A673 (cell line): ENCODE measurements around the gene MRPL51. TPM values are rescaled to one million over a fixed set of nuclear protein-coding genes. Genes with fewer than 3 reads are reported as not detected.

Source experiments
- BruUV-seq: library from RNA; stranded (reverse); fragments of 400-500 nt; replicated peaks from 2 replicates; lab custom pipeline; 2021; lab: Mats Ljungman, UMichigan
- CTCF ChIA-PET: fragments of 300-600 bp; sonication (Branson Sonifier 250); formaldehyde crosslinking; loops from one replicate; lab custom pipeline; 2022; ENCODE audit warnings: antibody characterized with exemption; lab: Charles Lee
- POLR2A ChIA-PET: fragments of 300-600 bp; sonication (Branson Sonifier 250); formaldehyde crosslinking; loops from one replicate; lab custom pipeline; 2022; ENCODE audit warnings: antibody characterized with exemption; ENCODE audit not compliant: low non-redundant PET; lab: Charles Lee
- DNase-seq: peaks from one replicate; pipeline ENCODE4 v3.0.0-alpha.2; 2015; ENCODE audit warnings: low spot score
- H3K27ac ChIP-seq: fragments of 200-600 bp; sonication (generic); 2 replicates; pipeline ENCODE4 v1.5.1; 2016; ENCODE audit warnings: mixed run types, low read depth, mild to moderate bottlenecking, mixed read lengths, antibody characterized with exemption, low read length; ENCODE audit not compliant: poor library complexity, severe bottlenecking
- H3K27me3 ChIP-seq: fragments of 200-600 bp; sonication (generic); replicated peaks from 2 replicates; pipeline ENCODE4 v1.6.1; 2017; ENCODE audit warnings: mixed run types, low read depth, mild to moderate bottlenecking, mixed read lengths, antibody characterized with exemption, low read length; ENCODE audit not compliant: insufficient read depth, poor library complexity
- H3K36me3 ChIP-seq: fragments of 200-600 bp; sonication (generic); 2 replicates; pipeline ENCODE4 v1.6.1; 2016; ENCODE audit warnings: mixed run types, mild to moderate bottlenecking, mixed read lengths, antibody characterized with exemption, low read length; ENCODE audit not compliant: insufficient read depth, poor library complexity, severe bottlenecking
- H3K4me1 ChIP-seq: fragments of 200-600 bp; sonication (generic); 2 replicates; pipeline ENCODE4 v1.6.1; 2017; ENCODE audit warnings: mixed run types, mild to moderate bottlenecking, mixed read lengths, antibody characterized with exemption, low read length; ENCODE audit not compliant: insufficient read depth, poor library complexity, severe bottlenecking
- H3K4me3 ChIP-seq: fragments of 200-600 bp; sonication (generic); 2 replicates; pipeline ENCODE4 v1.5.1; 2016; ENCODE audit warnings: low read depth, mixed run types, mild to moderate bottlenecking, mixed read lengths, low read length; ENCODE audit not compliant: poor library complexity, severe bottlenecking
- H3K9me3 ChIP-seq: fragments of 200-600 bp; sonication (generic); 2 replicates; pipeline ENCODE4 v1.6.1; 2016; ENCODE audit warnings: mixed run types, low read depth, mild to moderate bottlenecking, mixed read lengths, antibody characterized with exemption, low read length; ENCODE audit not compliant: poor library complexity, severe bottlenecking
- EZH2 ChIP-seq: fragments of 200-600 bp; sonication (generic); IDR thresholded peaks from 2 replicates; pipeline ENCODE4 v1.6.1; 2017; ENCODE audit warnings: borderline replicate concordance, low read depth, mild to moderate bottlenecking, mixed read lengths, antibody characterized with exemption, low read length; ENCODE audit not compliant: poor library complexity, severe bottlenecking
- intact Hi-C: fragments of 100-400 bp; cut with micrococcal nuclease; formaldehyde crosslinking; loops from one replicate; pipeline ENCODE4 v1.10.0; 2022; ENCODE audit not compliant: unreplicated experiment
- total RNA-seq: library from RNA; stranded (reverse); gene quantifications from 2 replicates; pipeline ENCODE4 v1.2.3, GENCODE V29; 2021
- TF ChIP-seq, protein P1 (sequence below): fragments of 300-800, 200-600 bp; sonication (generic); conservative IDR thresholded peaks from 2 replicates; pipeline ENCODE4 v1.5.1; 2017; ENCODE audit warnings: low read depth, mild to moderate bottlenecking, antibody characterized with exemption, low read length, moderate library complexity, mixed read lengths

The MRPL51 gene
- total RNA-seq, 1 experiment from 2014 or later = 401 TPM

DNA sequence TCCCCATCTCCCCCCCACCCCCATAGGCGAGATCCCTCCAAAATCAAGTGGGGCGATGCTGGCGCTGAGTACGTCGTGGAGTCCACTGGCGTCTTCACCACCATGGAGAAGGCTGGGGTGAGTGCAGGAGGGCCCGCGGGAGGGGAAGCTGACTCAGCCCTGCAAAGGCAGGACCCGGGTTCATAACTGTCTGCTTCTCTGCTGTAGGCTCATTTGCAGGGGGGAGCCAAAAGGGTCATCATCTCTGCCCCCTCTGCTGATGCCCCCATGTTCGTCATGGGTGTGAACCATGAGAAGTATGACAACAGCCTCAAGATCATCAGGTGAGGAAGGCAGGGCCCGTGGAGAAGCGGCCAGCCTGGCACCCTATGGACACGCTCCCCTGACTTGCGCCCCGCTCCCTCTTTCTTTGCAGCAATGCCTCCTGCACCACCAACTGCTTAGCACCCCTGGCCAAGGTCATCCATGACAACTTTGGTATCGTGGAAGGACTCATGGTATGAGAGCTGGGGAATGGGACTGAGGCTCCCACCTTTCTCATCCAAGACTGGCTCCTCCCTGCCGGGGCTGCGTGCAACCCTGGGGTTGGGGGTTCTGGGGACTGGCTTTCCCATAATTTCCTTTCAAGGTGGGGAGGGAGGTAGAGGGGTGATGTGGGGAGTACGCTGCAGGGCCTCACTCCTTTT is 44.0 kb upstream of the MRPL51 start:
- no peak for DNase-seq
- H3K27ac ChIP-seq = peak overlapping the region; percentile 23
- no peak for TF ChIP-seq EZH2
- TF ChIP-seq, protein P1, sequence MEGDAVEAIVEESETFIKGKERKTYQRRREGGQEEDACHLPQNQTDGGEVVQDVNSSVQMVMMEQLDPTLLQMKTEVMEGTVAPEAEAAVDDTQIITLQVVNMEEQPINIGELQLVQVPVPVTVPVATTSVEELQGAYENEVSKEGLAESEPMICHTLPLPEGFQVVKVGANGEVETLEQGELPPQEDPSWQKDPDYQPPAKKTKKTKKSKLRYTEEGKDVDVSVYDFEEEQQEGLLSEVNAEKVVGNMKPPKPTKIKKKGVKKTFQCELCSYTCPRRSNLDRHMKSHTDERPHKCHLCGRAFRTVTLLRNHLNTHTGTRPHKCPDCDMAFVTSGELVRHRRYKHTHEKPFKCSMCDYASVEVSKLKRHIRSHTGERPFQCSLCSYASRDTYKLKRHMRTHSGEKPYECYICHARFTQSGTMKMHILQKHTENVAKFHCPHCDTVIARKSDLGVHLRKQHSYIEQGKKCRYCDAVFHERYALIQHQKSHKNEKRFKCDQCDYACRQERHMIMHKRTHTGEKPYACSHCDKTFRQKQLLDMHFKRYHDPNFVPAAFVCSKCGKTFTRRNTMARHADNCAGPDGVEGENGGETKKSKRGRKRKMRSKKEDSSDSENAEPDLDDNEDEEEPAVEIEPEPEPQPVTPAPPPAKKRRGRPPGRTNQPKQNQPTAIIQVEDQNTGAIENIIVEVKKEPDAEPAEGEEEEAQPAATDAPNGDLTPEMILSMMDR = no peak
- H3K4me1 ChIP-seq = peaks cover 56% of the 10 kb centered on the region
- ChIA-PET POLR2A (interaction anchor here (0.7 kb wide), 1 partner anchor 342 kb away, joined by 4 read pairs; no protein-coding TSS in a partner anchor), CTCF (interaction anchor here (0.5 to 1.2 kb wide), 11 partner anchors 18 to 211 kb away, joined by 3 to 6 read pairs (median 3); partner anchors contain the start of genes MRPL51, NOP2 and VAMP1)
- H3K27me3 ChIP-seq = no peaks in the 10 kb centered on the region
- no peaks in the 10 kb centered on the region for H3K9me3 ChIP-seq
- intact Hi-C loops = loop anchor here (5.0 kb wide), 1 partner anchor 215 kb away; no protein-coding TSS in a partner anchor
- no TSS peak for BruUV-seq
- H3K4me3 ChIP-seq = peak overlapping the region; percentile 84
- peaks cover 52% of the 10 kb centered on the region for H3K36me3 ChIP-seq

DNA sequence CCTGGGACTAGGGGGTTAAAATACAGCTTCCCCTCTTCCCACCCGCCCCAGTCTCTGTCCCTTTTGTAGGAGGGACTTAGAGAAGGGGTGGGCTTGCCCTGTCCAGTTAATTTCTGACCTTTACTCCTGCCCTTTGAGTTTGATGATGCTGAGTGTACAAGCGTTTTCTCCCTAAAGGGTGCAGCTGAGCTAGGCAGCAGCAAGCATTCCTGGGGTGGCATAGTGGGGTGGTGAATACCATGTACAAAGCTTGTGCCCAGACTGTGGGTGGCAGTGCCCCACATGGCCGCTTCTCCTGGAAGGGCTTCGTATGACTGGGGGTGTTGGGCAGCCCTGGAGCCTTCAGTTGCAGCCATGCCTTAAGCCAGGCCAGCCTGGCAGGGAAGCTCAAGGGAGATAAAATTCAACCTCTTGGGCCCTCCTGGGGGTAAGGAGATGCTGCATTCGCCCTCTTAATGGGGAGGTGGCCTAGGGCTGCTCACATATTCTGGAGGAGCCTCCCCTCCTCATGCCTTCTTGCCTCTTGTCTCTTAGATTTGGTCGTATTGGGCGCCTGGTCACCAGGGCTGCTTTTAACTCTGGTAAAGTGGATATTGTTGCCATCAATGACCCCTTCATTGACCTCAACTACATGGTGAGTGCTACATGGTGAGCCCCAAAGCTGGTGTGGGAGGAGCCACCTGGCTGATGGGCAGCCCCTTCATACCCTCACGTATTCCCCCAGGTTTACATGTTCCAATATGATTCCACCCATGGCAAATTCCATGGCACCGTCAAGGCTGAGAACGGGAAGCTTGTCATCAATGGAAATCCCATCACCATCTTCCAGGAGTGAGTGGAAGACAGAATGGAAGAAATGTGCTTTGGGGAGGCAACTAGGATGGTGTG is 43.1 kb upstream of the MRPL51 start:
- no TSS peak for BruUV-seq
- Histone ChIP-seq H3K27me3 (no peaks in the 10 kb centered on the region), H3K9me3 (no peaks in the 10 kb centered on the region), H3K4me3 (peak overlapping the region; percentile 84), H3K27ac (peak overlapping the region; percentile 96), H3K4me1 (peaks cover 59% of the 10 kb centered on the region), H3K36me3 (peaks cover 61% of the 10 kb centered on the region)
- no peak for DNase-seq
- ChIA-PET POLR2A (interaction anchor here (0.6 to 0.7 kb wide), 3 partner anchors 32 to 341 kb away, joined by 3 to 8 read pairs (median 4); partner anchors contain the start of gene NOP2), CTCF (no interaction called here)
- intact Hi-C loops = loop anchor here (5.0 kb wide), 1 partner anchor 214 kb away; no protein-coding TSS in a partner anchor
- no peak for TF ChIP-seq EZH2
- TF ChIP-seq, protein P1 = no peak

DNA sequence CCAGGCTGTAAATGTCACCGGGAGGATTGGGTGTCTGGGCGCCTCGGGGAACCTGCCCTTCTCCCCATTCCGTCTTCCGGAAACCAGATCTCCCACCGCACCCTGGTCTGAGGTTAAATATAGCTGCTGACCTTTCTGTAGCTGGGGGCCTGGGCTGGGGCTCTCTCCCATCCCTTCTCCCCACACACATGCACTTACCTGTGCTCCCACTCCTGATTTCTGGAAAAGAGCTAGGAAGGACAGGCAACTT is 42.6 kb upstream of the MRPL51 start:
- DNase-seq = no peak
- TF ChIP-seq, protein P1 = no peak
- no peak for TF ChIP-seq EZH2
- Histone ChIP-seq H3K36me3 (peaks cover 66% of the 10 kb centered on the region), H3K4me1 (peaks cover 53% of the 10 kb centered on the region), H3K27me3 (no peaks in the 10 kb centered on the region), H3K4me3 (peak overlapping the region; percentile 84), H3K9me3 (no peaks in the 10 kb centered on the region), H3K27ac (peak overlapping the region; percentile 96)
- ChIA-PET CTCF (no interaction called here), POLR2A (interaction anchor here (0.7 kb wide), 1 partner anchor 32 kb away, joined by 3 read pairs; the partner anchor contains the start of gene NOP2)
- BruUV-seq = no TSS peak
- intact Hi-C loops = loop anchor here (5.0 kb wide), 1 partner anchor 213 kb away; no protein-coding TSS in a partner anchor
